ENCODE data around the gene GALNT13.

- no peak for TF ChIP-seq CTCF (IDR thresholded peaks at IDR 0.05; ENCODE audit: insufficient read depth, low read length, poor library complexity, severe bottlenecking)
- TF ChIP-seq EZH2phosphoT487 (conservative IDR thresholded peaks at IDR 0.05; ENCODE audit: low read length): no peak
Measured at GRCh38 chr2:154133823-154134222, 262.1 kb downstream of the GALNT13 start.

Measured in SU-DHL-6 (cell line).